ENCODE results near the gene ELP4.

GRCh38 chr11:31529189-31529588 lies 19.6 kb downstream of the ELP4 start:
- no peak for TF ChIP-seq CTCF (conservative IDR thresholded peaks at IDR 0.05; ENCODE audit: low read length)
- TF ChIP-seq EZH2phosphoT487 (IDR thresholded peaks at IDR 0.05; ENCODE audit: borderline replicate concordance), result no peak
